ENCODE data around the gene ESPNL. TPM values are rescaled to one million over a fixed set of nuclear protein-coding genes. Genes with fewer than 3 reads are reported as not detected.

Gene ESPNL
- total and polyA plus RNA-seq, 9 of the 15 experiments (the other 6 are each of a cell fraction or from before 2014, with no cell fraction given) = 0.03 to 0.09 (median 0.05) TPM; not detected in 3

DNA sequence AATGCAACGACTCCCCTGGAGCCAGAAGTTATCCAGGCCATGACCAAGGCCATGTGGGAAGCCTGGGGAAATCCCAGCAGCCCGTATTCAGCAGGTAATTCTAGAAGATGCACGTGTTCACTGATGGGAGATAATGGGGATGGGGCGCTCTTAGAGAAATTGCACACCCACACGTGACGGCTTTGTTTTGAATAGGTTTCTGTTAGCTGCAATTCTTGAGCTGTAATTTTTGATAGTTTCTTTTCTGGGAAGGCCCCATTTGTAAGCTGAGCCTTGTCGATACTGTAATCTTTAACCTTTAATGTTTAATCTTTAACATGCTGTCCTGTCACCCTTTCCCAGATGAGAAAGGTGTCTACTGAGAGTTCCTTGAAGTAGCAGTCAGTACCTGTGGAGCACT is 35.8 kb upstream of the ESPNL start:
- TF ChIP-seq FOXK2 (conservative IDR thresholded peaks at IDR 0.05 in 1 of 2, IDR thresholded peaks at IDR 0.05 in 1 of 2; ENCODE audit: low read depth in 2 of 2) = no peak
- no peak for TF ChIP-seq NCOA1 (IDR thresholded peaks at IDR 0.05; ENCODE audit: low read depth)
- TF ChIP-seq ZNF79 (CRISPR knock-in tag; IDR thresholded peaks at IDR 0.05; ENCODE audit: low read depth) = no peak
- no peak for TF ChIP-seq NKRF (IDR thresholded peaks at IDR 0.05; ENCODE audit: borderline replicate concordance)
- TF ChIP-seq, protein P1, sequence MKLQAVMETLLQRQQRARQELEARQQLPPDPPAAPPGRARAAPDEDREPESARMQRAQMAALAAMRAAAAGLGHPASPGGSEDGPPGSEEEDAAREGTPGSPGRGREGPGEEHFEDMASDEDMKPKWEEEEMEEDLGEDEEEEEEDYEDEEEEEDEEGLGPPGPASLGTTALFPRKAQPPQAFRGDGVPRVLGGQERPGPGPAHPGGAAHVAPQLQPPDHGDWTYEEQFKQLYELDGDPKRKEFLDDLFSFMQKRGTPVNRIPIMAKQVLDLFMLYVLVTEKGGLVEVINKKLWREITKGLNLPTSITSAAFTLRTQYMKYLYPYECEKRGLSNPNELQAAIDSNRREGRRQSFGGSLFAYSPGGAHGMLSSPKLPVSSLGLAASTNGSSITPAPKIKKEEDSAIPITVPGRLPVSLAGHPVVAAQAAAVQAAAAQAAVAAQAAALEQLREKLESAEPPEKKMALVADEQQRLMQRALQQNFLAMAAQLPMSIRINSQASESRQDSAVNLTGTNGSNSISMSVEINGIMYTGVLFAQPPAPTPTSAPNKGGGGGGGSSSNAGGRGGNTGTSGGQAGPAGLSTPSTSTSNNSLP (IDR thresholded peaks at IDR 0.05; ENCODE audit: borderline replicate concordance, low read depth, low read length) = no peak
- TF ChIP-seq, protein P2, sequence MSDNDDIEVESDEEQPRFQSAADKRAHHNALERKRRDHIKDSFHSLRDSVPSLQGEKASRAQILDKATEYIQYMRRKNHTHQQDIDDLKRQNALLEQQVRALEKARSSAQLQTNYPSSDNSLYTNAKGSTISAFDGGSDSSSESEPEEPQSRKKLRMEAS (CRISPR knock-in tag; IDR thresholded peaks at IDR 0.05) = no peak
- TF ChIP-seq MBD1 (CRISPR knock-in tag; IDR thresholded peaks at IDR 0.05) = no peak
- no peak for TF ChIP-seq JUND (IDR thresholded peaks at IDR 0.05; ENCODE audit: borderline replicate concordance, low read depth, low read length)
- no peak for TF ChIP-seq JUND (tag; IDR thresholded peaks at IDR 0.05; ENCODE audit: borderline replicate concordance, low read depth, low read length)
- no peak for TF ChIP-seq SLC30A9 (CRISPR knock-in tag; IDR thresholded peaks at IDR 0.05)
- H3K4me1 ChIP-seq (replicated peaks in 1 of 2; ENCODE audit: control insufficient read depth in 2 of 2, insufficient read depth in 2 of 2, low read length in 2 of 2) = peaks cover 4 to 9% of the 10 kb centered on the region in 2 experiments; a peak in 4 of 5 replicates
- in situ Hi-C loops (cut with MboI) (no loop called here), intact Hi-C loops (cut with micrococcal nuclease) (no loop called here)
- H3K79me2 ChIP-seq (ENCODE audit: control insufficient read depth, insufficient read depth, low read length) = peaks cover 40% of the 10 kb centered on the region
- no peak overlapping the region for H3K27ac ChIP-seq (ENCODE audit: extremely low read depth, low read depth, low read length)
- no peak overlapping the region for H3K4me3 ChIP-seq
- POLR2A ChIA-PET = interaction anchor here (1.5 kb wide), 1 partner anchor 10 kb away, joined by 4 read pairs; no protein-coding TSS in a partner anchor
- H3K27me3 ChIP-seq (ENCODE audit: control insufficient read depth in 2 of 2, insufficient read depth in 2 of 2, low read length in 2 of 2) = no peaks in the 10 kb centered on the region
- DNase-seq (ENCODE audit: extremely low read depth in 1 of 4, low spot score in 3 of 4) (no peak), FAIRE-seq (no peak), ATAC-seq (no peak)
- H3K9me1 ChIP-seq (ENCODE audit: control insufficient read depth, insufficient read depth, low read length) = no peaks in the 10 kb centered on the region
- H4K20me1 ChIP-seq (replicated peaks; ENCODE audit: control insufficient read depth, insufficient read depth, low read length) = no peaks in the 10 kb centered on the region
- no peak overlapping the region for H2AFZ ChIP-seq (ENCODE audit: low read depth, low read length)
- peaks cover 56% of the 10 kb centered on the region for H3K36me3 ChIP-seq (ENCODE audit: control insufficient read depth, insufficient read depth, low read length)
- CTCF ChIA-PET (ENCODE audit: low intra/inter-chr PET ratio) = no interaction called here
- no TSS peak for BruUV-seq (replicated peaks)
- WGBS (ENCODE audit: insufficient coverage, low coverage, missing lambda C conversion rate) = 82% methylated on average over 7 of the region's 7 CpGs
- H3K4me2 ChIP-seq (ENCODE audit: insufficient read depth, low read length) = no peak overlapping the region
- no peaks in the 10 kb centered on the region for H3K9me3 ChIP-seq (replicated peaks; ENCODE audit: control insufficient read depth, insufficient read depth, low read depth, low read length)
- H3K9ac ChIP-seq (ENCODE audit: insufficient read depth in 1 of 2, low read depth in 2 of 2, low read length in 2 of 2) = no peak overlapping the region
